Endodermal cell (in vitro differentiated cells): ENCODE measurements around the gene SAMD14. TPM values are rescaled to one million over a fixed set of nuclear protein-coding genes. Genes with fewer than 3 reads are reported as not detected.

Source experiments
- DNase-seq: peaks from one replicate; pipeline ENCODE4 v3.0.0-alpha.2; 2017
- H3K27ac ChIP-seq: 2 replicates; pipeline ENCODE4 v1.5.1; 2013; ENCODE audit warnings: mild to moderate bottlenecking, low read depth, low read length, moderate library complexity
- H3K27me3 ChIP-seq: 2 replicates; pipeline ENCODE4 v1.6.1; 2013; ENCODE audit warnings: mild to moderate bottlenecking, low read length, moderate library complexity; ENCODE audit not compliant: insufficient read depth, control insufficient read depth, poor library complexity, severe bottlenecking
- H3K36me3 ChIP-seq: 2 replicates; pipeline ENCODE4 v1.7.0; 2013; ENCODE audit warnings: mild to moderate bottlenecking, low read length, moderate library complexity; ENCODE audit not compliant: control insufficient read depth, insufficient read depth
- H3K4me1 ChIP-seq: one replicate; pipeline ENCODE4 v1.7.0; 2013; ENCODE audit warnings: low read length; ENCODE audit not compliant: control insufficient read depth, insufficient read depth
- H3K4me3 ChIP-seq: 2 replicates; pipeline ENCODE4 v1.5.1; 2013; ENCODE audit warnings: mild to moderate bottlenecking, low read length, moderate library complexity
- H3K9ac ChIP-seq: 2 replicates; pipeline ENCODE4 v1.6.1; 2013; ENCODE audit warnings: mild to moderate bottlenecking, low read length, moderate library complexity; ENCODE audit not compliant: poor library complexity, severe bottlenecking; ENCODE audit errors: extremely low read depth
- H3K9me3 ChIP-seq: 2 replicates; pipeline ENCODE4 v1.6.1; 2013; ENCODE audit warnings: mild to moderate bottlenecking, low read length, moderate library complexity; ENCODE audit not compliant: control insufficient read depth
- H3K27ac Mint-ChIP-seq: 2 replicates; pipeline ENCODE4 v1.8.0; 2020; ENCODE audit warnings: mixed read lengths
- H3K27me3 Mint-ChIP-seq: 2 replicates; pipeline ENCODE4 v1.8.0; 2021; ENCODE audit warnings: mild to moderate bottlenecking, mixed read lengths; ENCODE audit not compliant: insufficient read depth
- H3K36me3 Mint-ChIP-seq: 2 replicates; pipeline ENCODE4 v1.8.0; 2020; ENCODE audit warnings: low read depth, mixed read lengths
- H3K4me1 Mint-ChIP-seq: 2 replicates; pipeline ENCODE4 v1.8.0; 2020; ENCODE audit warnings: mixed read lengths
- H3K4me3 Mint-ChIP-seq: 2 replicates; pipeline ENCODE4 v1.8.0; 2020; ENCODE audit warnings: mild to moderate bottlenecking, moderate library complexity, mixed read lengths
- H3K9me3 Mint-ChIP-seq: 2 replicates; pipeline ENCODE4 v1.8.0; 2020; ENCODE audit warnings: mild to moderate bottlenecking, mixed read lengths
- CTCF ChIP-seq: fragments of 200-600 bp; sonication (generic); conservative IDR thresholded peaks from 2 replicates; pipeline ENCODE4 v1.5.0; 2021; ENCODE audit warnings: antibody characterized with exemption, mild to moderate bottlenecking
- WGBS, 2 experiments: methylation state at CpG; one replicate each; pipeline versions ENCODE4 v1.1.5 to v1.1.7; 2013; ENCODE audit warnings: missing lambda C conversion rate in 2 of 2, mixed read lengths in 1 of 2; ENCODE audit not compliant: insufficient coverage in 1 of 2, insufficient read length in 1 of 2; 5-methylcytosine and 5-hydroxymethylcytosine counted together
- total RNA-seq, 2 donors: library from RNA; stranded (reverse); fragmentation: NEBNext Ultra II Directional in 1 of 2; extraction: Animal tissue kit (Norgen Biotek cat#: 25700) in 1 of 2; gene quantifications; 2 replicates in 1 of 2; 3 replicates in 1 of 2; pipeline ENCODE4 v1.2.1, GENCODE V29; 2021

Gene SAMD14
- total RNA-seq, 2 donors from 2014 or later: 9.5 to 23.2 TPM

DNA sequence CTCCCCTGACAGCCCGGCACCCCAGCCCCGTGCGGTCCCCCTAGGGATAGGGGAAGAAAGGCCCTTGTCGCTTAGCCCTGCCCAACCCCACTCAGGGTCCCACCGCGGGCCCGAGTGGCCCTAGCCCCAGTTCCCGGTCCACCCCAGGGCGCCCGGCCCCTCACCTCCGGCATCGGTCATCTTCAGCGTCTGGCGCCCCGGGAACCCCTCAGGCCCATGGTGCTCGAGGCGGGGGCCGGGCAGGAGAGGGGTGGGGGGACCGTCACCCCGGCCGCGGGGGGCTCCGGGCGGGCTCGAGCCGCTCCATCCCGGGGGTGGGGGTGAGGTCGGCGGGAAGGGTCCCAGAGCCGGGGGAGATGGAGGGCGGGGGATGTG is 620 bp downstream of the SAMD14 start:
- no peaks in the 10 kb centered on the region for H3K9me3 Mint-ChIP-seq
- TF ChIP-seq CTCF: no peak
- H3K36me3 Mint-ChIP-seq: no peaks in the 10 kb centered on the region
- no peak overlapping the region for H3K27ac ChIP-seq
- peaks cover 36% of the 10 kb centered on the region for H3K27me3 Mint-ChIP-seq
- WGBS, 2 experiments: 1% methylated on average over 31 of the region's 31 CpGs; no CpG with 5 or more reads in 1 of the 2 experiments
- H3K4me3 Mint-ChIP-seq: peak overlapping the region; percentile 70
- no peak for DNase-seq
- peaks cover 23% of the 10 kb centered on the region for H3K4me1 Mint-ChIP-seq
- no peaks in the 10 kb centered on the region for H3K9me3 ChIP-seq
- H3K36me3 ChIP-seq: peaks cover 8% of the 10 kb centered on the region
- no peak overlapping the region for H3K27ac Mint-ChIP-seq
- peak overlapping the region; percentile 75 for H3K4me3 ChIP-seq
- no peak overlapping the region for H3K9ac ChIP-seq
- no peaks in the 10 kb centered on the region for H3K27me3 ChIP-seq
- H3K4me1 ChIP-seq: no peaks in the 10 kb centered on the region

- WGBS, 2 experiments: 21 to 33% methylated on average over 5 to 30 of the region's 32 CpGs
- Histone ChIP-seq H3K27me3 (no peaks in the 10 kb centered on the region), H3K4me3 (peak overlapping the region; percentile 75), H3K36me3 (peaks cover 4% of the 10 kb centered on the region), H3K4me1 (no peaks in the 10 kb centered on the region), H3K9ac (peak overlapping the region; percentile 3), H3K9me3 (no peaks in the 10 kb centered on the region), H3K27ac (peak overlapping the region; percentile 4)
- Mint-ChIP-seq H3K27ac (peak overlapping the region; percentile 8), H3K36me3 (no peaks in the 10 kb centered on the region), H3K9me3 (no peaks in the 10 kb centered on the region), H3K27me3 (peaks cover 36% of the 10 kb centered on the region), H3K4me3 (peak overlapping the region; percentile 70), H3K4me1 (peaks cover 25% of the 10 kb centered on the region)
- TF ChIP-seq CTCF: no peak
- DNase-seq: peak; percentile 90
Measured at GRCh38 chr17:50128441-50129352, 1.3 kb downstream of the SAMD14 start.

DNA sequence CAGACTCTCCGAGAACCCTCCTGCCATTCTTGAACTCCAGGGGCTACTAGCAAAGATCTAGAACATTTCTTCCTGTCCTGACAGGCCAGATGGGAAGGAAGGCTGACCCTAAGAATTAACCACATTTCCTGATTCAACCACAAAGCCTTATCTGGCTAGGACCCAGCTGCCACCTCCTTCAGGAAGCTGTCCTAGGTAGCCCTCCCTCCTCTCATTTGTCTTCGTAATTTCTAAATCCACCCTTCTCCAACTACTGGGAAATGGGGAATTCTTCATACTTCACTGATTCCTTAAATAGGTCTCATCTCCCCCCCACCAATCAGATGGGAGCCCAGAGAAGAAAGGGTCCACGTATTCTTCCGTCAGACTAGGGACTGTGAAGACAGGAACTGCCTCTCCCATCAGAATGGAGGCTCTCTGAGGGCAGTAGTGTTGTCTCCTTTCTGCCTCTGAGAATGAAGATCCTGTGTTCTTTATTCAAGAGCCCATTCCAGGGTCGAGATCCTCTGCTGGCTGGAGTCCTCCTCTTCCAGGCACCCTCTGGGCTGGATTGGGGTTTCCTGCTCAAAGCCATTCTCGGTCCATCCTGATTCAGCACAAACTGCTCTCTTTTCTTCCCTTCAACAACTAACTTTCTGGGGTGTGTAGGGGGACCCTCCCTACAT is 2.1 kb downstream of the SAMD14 start:
- Histone ChIP-seq H3K9ac (no peak overlapping the region), H3K27ac (no peak overlapping the region), H3K4me1 (peaks cover 3% of the 10 kb centered on the region), H3K4me3 (no peak overlapping the region), H3K36me3 (no peaks in the 10 kb centered on the region), H3K27me3 (no peaks in the 10 kb centered on the region), H3K9me3 (no peaks in the 10 kb centered on the region)
- DNase-seq: peak; percentile 72
- no peak for TF ChIP-seq CTCF
- Mint-ChIP-seq H3K27ac (no peak overlapping the region), H3K36me3 (no peaks in the 10 kb centered on the region), H3K4me3 (peak overlapping the region; percentile 70), H3K27me3 (peaks cover 36% of the 10 kb centered on the region), H3K9me3 (no peaks in the 10 kb centered on the region), H3K4me1 (peaks cover 31% of the 10 kb centered on the region)
- 79 to 93% methylated on average over 3 to 6 of the region's 6 CpGs for WGBS, 2 experiments
